Right cardiac atrium (tissue), 5 donors: ENCODE data around the gene PLXDC1. TPM values are rescaled to one million over a fixed set of nuclear protein-coding genes. Genes with fewer than 3 reads are reported as not detected.
"Not testable (repeated sequence)": the region's sequence is repeated elsewhere in the genome, so short reads cannot be mapped to it uniquely, and the experiment has no call there.

Source experiments
- ATAC-seq, 2 donors: fragments of 200-7000 bp; cut with Tn5 transposase; one replicate each; pipeline versions ENCODE4 v1.8.0 to v1.9.1; 2020; ENCODE audit warnings: moderate library complexity in 2 of 2, mild to moderate bottlenecking in 1 of 2
- DNase-seq, 3 donors: peaks; one replicate each; pipeline ENCODE4 v3.0.0-alpha.2; 2020
- H3K27ac ChIP-seq: one replicate; pipeline ENCODE4 v1.5.1; 2013; ENCODE audit warnings: mild to moderate bottlenecking, low read length, control low read depth, moderate library complexity
- H3K27me3 ChIP-seq: one replicate; pipeline ENCODE4 v1.6.1; 2013; ENCODE audit not compliant: control insufficient read depth, insufficient read depth
- H3K4me1 ChIP-seq: one replicate; pipeline ENCODE4 v1.6.1; 2013; ENCODE audit warnings: low read length; ENCODE audit not compliant: control insufficient read depth, insufficient read depth
- H3K4me3 ChIP-seq: one replicate; pipeline ENCODE4 v1.5.1; 2013; ENCODE audit warnings: low read length, control low read depth
- H3K9me3 ChIP-seq: one replicate; pipeline ENCODE4 v1.6.1; 2013; ENCODE audit warnings: low read length; ENCODE audit not compliant: control insufficient read depth
- WGBS: extraction: QIAGEN DNeasy Blood & Tissue Kit; methylation state at CpG from one replicate; pipeline ENCODE4 v1.1.7; 2013; 5-methylcytosine and 5-hydroxymethylcytosine counted together
- intact Hi-C, 4 donors: fragments of 100-400 bp; cut with DNase I; formaldehyde crosslinking; loops; one replicate each; pipeline versions ENCODE4 v1.11.0 to v1.14.0; 2022 to 2023
- polyA plus RNA-seq: library from polyadenylated mRNA; stranded (reverse); fragments of 200-250 nt; gene quantifications from one replicate; pipeline ENCODE4 v1.2.3, GENCODE V29; 2013
- total RNA-seq, 4 donors: library from RNA; stranded (reverse); fragmentation: NEBNext Ultra II Directional; extraction: Animal tissue kit (Norgen Biotek cat#: 25700); gene quantifications; one replicate each; pipeline ENCODE4 v1.2.1, GENCODE V29; 2021
- donor health status: healthy with polysubstance abuse.
- donor health status: DM: no; HTN: yes; CAD: no.
- donor health status: DM: no; HTN: no; CAD: no.
- donor health status: DM: no; HTN: yes; CAD: no; lungs with severe emphysema.
- donor health status: DM: yes; HTN: yes; CAD: no.

PLXDC1 gene
- total and polyA plus RNA-seq, 5 donors = 4.4 to 14.6 (median 6.9) TPM

GRCh38 chr17:39168503-39168902 is 17.1 kb upstream of the PLXDC1 start:
- not testable (repeated sequence) for ATAC-seq, H3K27ac ChIP-seq, H3K4me1 ChIP-seq, H3K4me3 ChIP-seq, DNase-seq, H3K9me3 ChIP-seq, H3K27me3 ChIP-seq
- intact Hi-C loops = loop anchor here in 1 of 4 donors (10.0 kb wide), 1 partner anchor 66 kb away; no protein-coding TSS in a partner anchor
- 96% methylated on average over 10 of the region's 10 CpGs for WGBS

GRCh38 chr17:39167476-39167875 is 16.0 kb upstream of the PLXDC1 start:
- no peak for ATAC-seq
- intact Hi-C loops = loop anchor here in 1 of 4 donors (10.0 kb wide), 1 partner anchor 67 kb away; no protein-coding TSS in a partner anchor
- H3K27ac ChIP-seq = no peak overlapping the region
- DNase-seq = peak in 1 of 3 donors; percentile 29
- H3K9me3 ChIP-seq = no peaks in the 10 kb centered on the region
- no peak overlapping the region for H3K4me3 ChIP-seq
- no peaks in the 10 kb centered on the region for H3K27me3 ChIP-seq
- H3K4me1 ChIP-seq = no peaks in the 10 kb centered on the region
- 29% methylated on average over 2 of the region's 2 CpGs for WGBS

- intact Hi-C loops = loop anchor here in 1 of 4 donors (10.0 kb wide), 1 partner anchor 68 kb away; no protein-coding TSS in a partner anchor
- Histone ChIP-seq H3K4me3 (no peak overlapping the region), H3K27me3 (no peaks in the 10 kb centered on the region), H3K9me3 (no peaks in the 10 kb centered on the region), H3K27ac (no peak overlapping the region), H3K4me1 (no peaks in the 10 kb centered on the region)
- no peak for DNase-seq
- WGBS = 57% methylated on average over 7 of the region's 7 CpGs
- ATAC-seq = no peak
Observed at GRCh38 chr17:39166437-39167335, 15.2 kb upstream of the PLXDC1 start.

DNA sequence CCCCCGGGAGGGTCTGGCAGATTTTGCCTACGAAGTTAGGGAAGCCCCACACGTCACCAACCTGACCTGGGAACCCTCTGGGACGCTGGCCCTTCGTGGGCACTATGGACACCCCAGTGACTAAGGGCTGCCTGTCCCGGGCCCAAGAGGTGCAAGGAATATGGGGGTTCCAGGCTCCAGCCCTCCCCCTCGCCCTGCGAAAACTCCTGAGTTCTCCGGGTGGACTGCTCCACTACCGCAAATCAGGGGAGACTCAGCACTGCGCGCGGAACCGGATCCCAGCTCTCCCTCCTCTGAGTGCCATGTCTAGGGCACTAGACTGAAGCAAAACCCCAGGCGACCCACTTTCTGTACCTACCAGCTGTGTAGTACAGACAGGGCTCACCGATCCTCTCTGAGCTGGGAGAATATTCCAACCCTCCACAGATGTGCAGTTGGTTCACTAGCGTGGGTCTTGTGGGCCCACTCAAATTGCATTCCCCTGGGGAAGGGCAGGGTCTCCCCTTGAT is 14.5 kb upstream of the PLXDC1 start, which contains the start of gene ARL5C:
ARL5C (minus strand) TSS at position 321 of the 509 bp plus-strand sequence. CDS start 401 bp downstream, outside the sequence.
- Histone ChIP-seq H3K27ac (no peak within 1 kb of the TSS), H3K27me3 (no peaks in the 10 kb centered on the region), H3K9me3 (no peaks in the 10 kb centered on the region), H3K4me3 (peak within 1 kb of the TSS; percentile 44), H3K4me1 (no peaks in the 10 kb centered on the region)
- 61% methylated on average over 17 of the region's 17 CpGs for WGBS
- DNase-seq (peak in 1 of 3 donors; percentile 55), ATAC-seq (peak in 1 of 2 donors; percentile 4)
- intact Hi-C loops = loop anchor here in 1 of 4 donors (10.0 kb wide), 1 partner anchor 69 kb away; no protein-coding TSS in a partner anchor

- Histone ChIP-seq H3K4me3 (peak overlapping the region; percentile 44), H3K27ac (no peak overlapping the region), H3K9me3 (no peaks in the 10 kb centered on the region), H3K27me3 (no peaks in the 10 kb centered on the region), H3K4me1 (no peaks in the 10 kb centered on the region)
- DNase-seq (peak in 1 of 3 donors; percentile 60), ATAC-seq (peak; percentile 25 to 27)
- intact Hi-C loops = loop anchor here in 1 of 4 donors (10.0 kb wide), 1 partner anchor 69 kb away; no protein-coding TSS in a partner anchor
- WGBS = 13% methylated on average over 51 of the region's 51 CpGs
Observed at GRCh38 chr17:39165178-39165840, 13.9 kb upstream of the PLXDC1 start.

- Histone ChIP-seq H3K4me1 (no peaks in the 10 kb centered on the region), H3K9me3 (no peaks in the 10 kb centered on the region), H3K27me3 (no peaks in the 10 kb centered on the region), H3K4me3 (peak overlapping the region; percentile 44), H3K27ac (no peak overlapping the region)
- WGBS = under 1% methylated on average over 15 of the region's 15 CpGs
- DNase-seq = peak; percentile 94 to 97 (median 96)
- intact Hi-C loops = loop anchor here in 1 of 4 donors (10.0 kb wide), 1 partner anchor 70 kb away; no protein-coding TSS in a partner anchor
- peak; percentile 95 for ATAC-seq
Observed at GRCh38 chr17:39164675-39165143, 13.3 kb upstream of the PLXDC1 start.

GRCh38 chr17:39161962-39162361 is 10.5 kb upstream of the PLXDC1 start:
- no peak for DNase-seq
- ATAC-seq = no peak
- intact Hi-C loops = loop anchor here in 1 of 4 donors (10.0 kb wide), 1 partner anchor 73 kb away; no protein-coding TSS in a partner anchor
- Histone ChIP-seq H3K4me1 (no peaks in the 10 kb centered on the region), H3K4me3 (no peak overlapping the region), H3K27ac (no peak overlapping the region), H3K27me3 (no peaks in the 10 kb centered on the region), H3K9me3 (no peaks in the 10 kb centered on the region)
- 71% methylated on average over 2 of the region's 2 CpGs for WGBS

- H3K27ac ChIP-seq = no peak overlapping the region
- no peaks in the 10 kb centered on the region for H3K4me1 ChIP-seq
- WGBS = 92% methylated on average over 2 of the region's 2 CpGs
- no peaks in the 10 kb centered on the region for H3K27me3 ChIP-seq
- no peak overlapping the region for H3K4me3 ChIP-seq
- DNase-seq (peak in 1 of 3 donors; percentile 39), ATAC-seq (no peak)
- intact Hi-C loops = no loop called here
- H3K9me3 ChIP-seq = no peaks in the 10 kb centered on the region
Observed at GRCh38 chr17:39158623-39159022, 7.2 kb upstream of the PLXDC1 start.

DNA sequence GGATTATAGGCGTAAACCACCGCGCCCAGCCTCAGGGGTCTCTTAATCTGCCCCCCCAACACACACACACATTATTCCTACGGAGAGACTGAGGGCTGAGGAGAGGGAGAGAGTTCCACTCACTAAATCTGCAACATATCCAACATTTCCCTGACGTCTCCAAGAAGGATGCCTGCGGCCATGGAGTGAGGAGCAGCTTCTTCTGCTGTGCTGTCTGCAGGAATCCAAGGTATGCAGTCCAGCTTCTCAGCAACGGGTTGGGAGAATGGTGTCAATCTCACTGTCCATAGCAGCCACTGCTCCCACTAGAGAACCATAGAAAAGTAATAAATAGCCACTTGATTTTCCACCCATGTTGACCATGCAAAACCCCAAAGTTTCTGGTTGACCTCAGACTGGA is 5.1 kb upstream of the PLXDC1 start:
- no peak overlapping the region for H3K4me3 ChIP-seq
- intact Hi-C loops = no loop called here
- 66% methylated on average over 7 of the region's 7 CpGs for WGBS
- ATAC-seq (no peak), DNase-seq (peak in 1 of 3 donors; percentile 4)
- peaks cover 5% of the 10 kb centered on the region for H3K4me1 ChIP-seq
- H3K27ac ChIP-seq = no peak overlapping the region
- no peaks in the 10 kb centered on the region for H3K27me3 ChIP-seq
- H3K9me3 ChIP-seq = no peaks in the 10 kb centered on the region

- Histone ChIP-seq H3K4me3 (no peak overlapping the region), H3K27me3 (no peaks in the 10 kb centered on the region), H3K4me1 (peaks cover 5% of the 10 kb centered on the region), H3K27ac (no peak overlapping the region), H3K9me3 (no peaks in the 10 kb centered on the region)
- WGBS = 42% methylated on average over 2 of the region's 2 CpGs
- intact Hi-C loops = no loop called here
- DNase-seq (no peak), ATAC-seq (no peak)
Observed at GRCh38 chr17:39155654-39156053, 4.2 kb upstream of the PLXDC1 start.
